HAP-1 (cell line): ENCODE results near the gene CAMKMT.

ENCODE experiments used
- DNase-seq, 2 experiments: peaks; one replicate each; pipeline ENCODE4 v3.0.0-alpha.2; 2016 to 2020; ENCODE audit warnings: low spot score in 2 of 2
- H3K27me3 ChIP-seq: fragments of 250-450 bp; sonication (Bioruptor Pico); 2 replicates; pipeline ENCODE4 v1.5.1; 2020; ENCODE audit warnings: low read depth, mild to moderate bottlenecking, moderate library complexity
- H3K36me3 ChIP-seq: fragments of 250-450 bp; sonication (Bioruptor Pico); replicated peaks from 2 replicates; pipeline ENCODE4 v1.5.1; 2020; ENCODE audit warnings: mild to moderate bottlenecking
- H3K4me1 ChIP-seq: fragments of 250-450 bp; sonication (Bioruptor Pico); 2 replicates; pipeline ENCODE4 v1.5.1; 2020; ENCODE audit warnings: mild to moderate bottlenecking
- H3K4me3 ChIP-seq: fragments of 250-450 bp; sonication (Bioruptor Pico); 2 replicates; pipeline ENCODE4 v1.5.1; 2020; ENCODE audit warnings: mild to moderate bottlenecking, moderate library complexity
- H3K9me3 ChIP-seq: fragments of 250-450 bp; sonication (Bioruptor Pico); 2 replicates; pipeline ENCODE4 v1.5.1; 2020; ENCODE audit warnings: mild to moderate bottlenecking, moderate library complexity
- in situ Hi-C: fragments of 300-500 bp; cut with MboI; formaldehyde crosslinking; loops from 3 replicates; pipeline ENCODE4 v1.14.3; 2020; ENCODE audit warnings: low sequenced_read_pairs, inconsistent platforms, mixed read lengths

Gene CAMKMT

DNA sequence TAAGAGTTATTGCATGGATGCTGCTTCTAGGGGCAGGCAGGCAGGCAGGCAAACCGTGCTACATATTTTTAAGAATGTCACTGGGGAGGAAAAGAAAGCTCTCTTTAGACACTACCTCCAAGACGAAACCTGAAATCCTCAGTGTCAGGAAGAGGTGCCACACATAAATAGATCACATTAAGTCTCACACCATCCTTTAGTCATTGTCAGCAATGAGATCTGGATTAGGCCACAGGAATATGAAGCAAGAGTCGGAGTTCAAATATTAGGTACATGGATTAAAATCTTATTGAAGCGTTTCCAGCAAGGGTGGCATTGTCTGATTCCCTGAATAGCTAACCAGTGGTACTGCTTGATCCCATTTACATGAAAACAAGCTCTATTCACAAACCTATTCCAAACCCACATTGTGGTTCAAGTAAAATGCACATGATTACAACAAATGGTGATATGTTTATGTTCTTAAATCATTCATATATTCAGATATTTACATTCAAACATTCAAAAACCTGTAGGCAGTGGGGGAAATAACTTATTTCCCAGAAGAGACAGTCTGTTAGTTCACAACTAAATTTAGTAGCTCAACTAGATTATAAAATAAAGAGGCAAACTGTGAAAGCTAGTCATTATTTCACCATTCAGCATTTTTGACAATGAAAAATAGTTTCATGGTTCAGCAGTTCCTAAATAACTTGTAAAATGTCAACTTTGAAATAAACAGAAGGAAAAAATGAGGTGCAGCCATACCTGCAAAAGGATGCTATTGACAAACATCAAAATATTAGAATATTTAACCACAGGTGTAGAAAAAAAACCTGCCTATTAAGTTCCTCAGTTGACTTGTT, 384.4 kb downstream of the CAMKMT start:
- Histone ChIP-seq H3K9me3 (no peaks in the 10 kb centered on the region), H3K4me3 (no peak overlapping the region), H3K27me3 (no peaks in the 10 kb centered on the region), H3K4me1 (peaks cover 30% of the 10 kb centered on the region), H3K36me3 (no peaks in the 10 kb centered on the region)
- in situ Hi-C loops: no loop called here
- peak; percentile 46 to 88 for DNase-seq

DNA sequence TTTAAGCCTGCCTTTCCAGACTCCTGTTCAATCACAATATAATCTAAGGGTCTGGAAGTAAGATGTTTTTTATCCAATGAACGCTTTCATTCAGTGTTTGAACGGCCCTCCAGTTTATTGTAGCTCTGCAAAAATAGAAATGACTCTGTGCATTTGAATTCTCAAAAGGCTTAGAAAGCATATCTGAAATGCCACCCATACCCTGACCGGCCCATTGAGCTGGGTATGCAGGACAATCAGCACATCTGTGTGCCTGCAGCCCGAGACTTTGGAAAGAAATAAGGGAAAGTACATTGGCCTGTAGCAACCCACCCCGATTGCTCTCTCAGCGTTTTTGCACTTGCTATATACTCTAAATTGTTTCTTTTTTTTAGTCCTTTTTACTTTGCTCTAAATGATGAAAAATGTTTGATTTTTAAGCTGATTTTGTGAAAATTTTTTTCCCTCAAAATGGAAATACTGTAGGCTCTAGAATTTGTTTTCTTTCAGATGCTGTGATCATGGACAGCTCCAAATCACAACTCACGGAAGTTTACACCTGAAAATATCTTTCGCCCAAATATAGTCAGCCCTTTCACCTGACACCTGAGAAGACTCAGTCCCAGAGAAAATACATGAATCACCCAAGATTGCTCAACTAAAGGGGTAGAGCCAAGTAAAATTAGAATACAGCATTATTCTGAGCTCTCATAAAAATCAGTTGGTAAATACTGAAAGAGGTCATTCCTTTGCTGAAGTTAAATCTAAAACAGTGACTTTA, 385.3 kb downstream of the CAMKMT start:
- peaks cover 30% of the 10 kb centered on the region for H3K4me1 ChIP-seq
- in situ Hi-C loops: no loop called here
- DNase-seq: peak in 1 of 2 experiments; percentile 46
- no peak overlapping the region for H3K4me3 ChIP-seq
- H3K27me3 ChIP-seq: no peaks in the 10 kb centered on the region
- H3K9me3 ChIP-seq: no peaks in the 10 kb centered on the region
- no peaks in the 10 kb centered on the region for H3K36me3 ChIP-seq

DNA sequence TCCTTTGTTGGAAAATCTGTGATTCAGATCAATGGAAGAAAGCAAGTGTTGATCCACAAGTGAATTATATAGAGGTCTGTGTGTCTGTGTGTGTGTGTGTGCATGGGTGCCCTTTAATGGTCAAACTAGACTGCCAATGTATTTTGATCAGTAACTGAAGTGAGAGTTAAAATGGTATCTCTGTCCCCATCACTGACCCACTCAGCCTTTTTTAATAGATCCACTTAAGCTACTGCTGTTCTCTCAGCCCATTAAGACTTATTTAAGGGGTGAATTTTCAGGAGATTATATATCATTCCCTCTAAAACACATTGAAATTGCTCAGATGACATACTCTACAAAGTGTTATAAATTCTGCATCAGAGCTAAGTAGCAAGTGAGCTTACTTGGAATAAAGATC, 386.0 kb downstream of the CAMKMT start:
- Histone ChIP-seq H3K4me3 (no peak overlapping the region), H3K27me3 (no peaks in the 10 kb centered on the region), H3K9me3 (no peaks in the 10 kb centered on the region), H3K4me1 (peaks cover 30% of the 10 kb centered on the region), H3K36me3 (no peaks in the 10 kb centered on the region)
- no peak for DNase-seq
- in situ Hi-C loops: no loop called here

DNA sequence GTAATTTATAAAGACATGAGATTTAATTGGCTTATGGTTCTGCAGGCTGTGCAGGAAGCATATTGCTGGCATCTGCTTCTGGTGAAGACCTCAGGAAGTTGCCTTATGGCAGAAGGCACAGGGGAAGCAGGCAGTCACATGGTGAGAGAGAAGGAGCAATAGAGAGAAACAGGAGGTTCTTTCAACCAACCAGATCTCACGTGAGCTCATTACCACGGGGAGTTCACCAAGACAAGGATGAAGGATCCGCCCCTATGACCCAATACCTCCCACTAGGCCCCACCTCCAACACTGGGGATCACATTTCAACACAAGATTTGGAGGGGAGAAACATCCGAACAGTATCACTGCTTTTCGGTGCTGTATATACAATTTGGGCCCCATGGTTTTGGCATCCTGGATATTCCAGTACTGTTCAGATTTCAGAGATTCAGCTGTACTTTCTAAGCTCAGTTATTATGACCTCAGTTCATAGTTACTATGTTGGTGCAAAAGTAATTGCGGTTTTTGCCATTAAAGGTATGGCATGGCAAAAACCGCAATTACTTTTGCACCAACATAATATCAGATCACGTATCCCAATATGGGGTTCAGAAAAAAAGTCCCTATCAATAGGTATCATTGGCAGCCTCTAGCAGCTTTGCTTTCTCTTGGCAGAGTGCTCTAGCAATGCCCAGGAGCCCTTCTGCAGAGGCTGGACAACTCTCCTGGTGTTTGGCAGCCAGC, 390.2 kb downstream of the CAMKMT start:
- Histone ChIP-seq H3K4me1 (peaks cover 24% of the 10 kb centered on the region), H3K27me3 (no peaks in the 10 kb centered on the region), H3K4me3 (no peak overlapping the region), H3K36me3 (no peaks in the 10 kb centered on the region), H3K9me3 (no peaks in the 10 kb centered on the region)
- in situ Hi-C loops: no loop called here
- DNase-seq: peak in 1 of 2 experiments; percentile 43

DNA sequence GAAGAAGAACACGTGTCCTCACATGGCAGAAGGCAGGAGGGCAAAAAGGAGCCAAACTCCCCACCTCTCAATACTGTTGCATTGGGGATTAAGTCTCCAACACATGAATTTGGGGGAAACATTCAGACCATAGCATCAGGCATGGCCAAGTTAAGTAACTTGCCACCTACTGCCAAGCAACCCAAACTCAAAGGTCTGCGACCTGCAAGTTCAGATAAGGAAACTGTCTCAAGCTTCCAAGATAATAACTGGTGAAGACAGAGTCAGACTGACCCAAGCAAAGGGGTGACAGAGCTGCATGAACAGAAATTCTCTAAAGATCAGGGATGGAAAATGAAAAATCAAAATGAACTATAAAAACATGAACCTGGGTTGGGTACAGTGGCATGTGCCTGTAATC, 391.0 kb downstream of the CAMKMT start:
- in situ Hi-C loops: no loop called here
- H3K4me3 ChIP-seq: no peak overlapping the region
- no peaks in the 10 kb centered on the region for H3K9me3 ChIP-seq
- no peaks in the 10 kb centered on the region for H3K36me3 ChIP-seq
- H3K4me1 ChIP-seq: peaks cover 18% of the 10 kb centered on the region
- no peak for DNase-seq
- no peaks in the 10 kb centered on the region for H3K27me3 ChIP-seq

DNA sequence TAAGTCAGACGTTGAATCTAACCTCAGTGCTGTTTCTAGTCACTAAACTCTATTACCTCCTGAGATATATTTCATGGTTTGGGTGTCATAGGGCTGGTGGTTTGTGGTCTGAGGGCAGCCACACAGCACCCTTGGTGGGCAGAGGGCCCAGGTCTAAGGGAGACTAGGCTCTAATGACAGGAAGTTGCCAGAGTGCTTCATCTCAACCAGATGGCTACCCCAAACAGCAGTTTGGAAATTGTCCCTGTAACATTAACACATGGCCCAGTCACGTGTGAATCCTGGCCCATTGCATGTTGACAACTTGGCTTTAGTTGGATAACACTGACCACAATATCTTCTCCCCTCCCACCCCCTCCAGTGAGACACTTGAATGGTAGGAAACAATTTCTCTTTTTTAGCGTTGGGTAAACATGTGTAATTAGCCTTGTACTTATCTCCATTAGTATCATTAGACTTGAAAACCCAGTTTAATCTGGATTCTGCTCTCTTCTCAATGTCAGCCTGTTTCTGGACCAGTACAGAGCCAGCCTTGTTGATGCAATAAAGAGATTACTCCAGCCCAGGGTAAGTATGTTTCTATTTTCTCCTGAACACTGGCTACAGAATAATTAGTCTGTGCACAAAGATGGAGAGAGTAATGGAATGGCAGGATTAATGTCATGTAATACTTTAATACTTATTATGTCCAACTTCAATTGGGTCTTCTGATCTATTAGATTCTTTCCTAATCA, 392.0 kb downstream of the CAMKMT start:
- no peak for DNase-seq
- Histone ChIP-seq H3K27me3 (no peaks in the 10 kb centered on the region), H3K4me3 (no peak overlapping the region), H3K9me3 (no peaks in the 10 kb centered on the region), H3K36me3 (no peaks in the 10 kb centered on the region), H3K4me1 (peaks cover 19% of the 10 kb centered on the region)
- in situ Hi-C loops: no loop called here

DNA sequence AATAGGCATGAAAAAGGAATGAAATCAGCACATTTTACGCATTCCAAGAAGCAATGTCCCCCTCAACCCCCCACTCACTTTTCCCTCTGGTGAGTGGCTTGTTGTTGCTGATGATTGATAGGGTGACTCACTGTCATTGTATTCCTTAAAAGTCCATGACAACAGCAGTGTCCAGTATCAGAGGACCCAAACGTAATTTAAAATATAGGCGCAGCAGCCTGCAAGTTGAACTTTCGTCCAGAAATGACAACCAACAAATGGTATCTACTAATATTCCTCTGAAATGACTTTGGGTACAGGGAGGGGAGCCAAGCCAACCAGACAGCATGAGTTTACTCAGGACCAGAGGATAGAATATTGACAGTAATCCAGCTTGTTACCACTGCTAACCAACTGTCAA, 396.8 kb downstream of the CAMKMT start:
- Histone ChIP-seq H3K4me1 (peaks cover 19% of the 10 kb centered on the region), H3K36me3 (no peaks in the 10 kb centered on the region), H3K27me3 (peaks cover 19% of the 10 kb centered on the region), H3K9me3 (no peaks in the 10 kb centered on the region), H3K4me3 (no peak overlapping the region)
- no peak for DNase-seq
- in situ Hi-C loops: no loop called here

DNA sequence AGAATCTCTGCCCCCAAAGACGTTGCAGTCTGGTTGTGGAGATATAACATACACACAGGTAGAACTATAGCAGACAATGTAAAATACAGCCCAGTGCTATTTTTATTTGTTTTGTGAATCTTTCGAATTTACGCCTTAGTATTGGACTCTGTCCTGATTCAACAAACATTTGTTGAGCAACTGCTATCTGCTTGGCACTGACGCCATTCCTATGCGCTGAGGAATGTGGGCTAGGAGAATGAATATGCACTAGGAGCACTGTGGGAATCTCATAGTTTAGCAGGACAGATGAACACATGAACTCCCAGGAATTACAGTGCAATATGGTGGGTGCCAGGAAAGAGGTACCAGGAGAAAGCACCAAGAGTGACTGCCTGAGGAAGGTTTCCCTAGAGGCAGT, 398.1 kb downstream of the CAMKMT start:
- in situ Hi-C loops: no loop called here
- Histone ChIP-seq H3K36me3 (no peaks in the 10 kb centered on the region), H3K4me1 (peaks cover 16% of the 10 kb centered on the region), H3K4me3 (no peak overlapping the region), H3K27me3 (peaks cover 29% of the 10 kb centered on the region), H3K9me3 (no peaks in the 10 kb centered on the region)
- DNase-seq: no peak

DNA sequence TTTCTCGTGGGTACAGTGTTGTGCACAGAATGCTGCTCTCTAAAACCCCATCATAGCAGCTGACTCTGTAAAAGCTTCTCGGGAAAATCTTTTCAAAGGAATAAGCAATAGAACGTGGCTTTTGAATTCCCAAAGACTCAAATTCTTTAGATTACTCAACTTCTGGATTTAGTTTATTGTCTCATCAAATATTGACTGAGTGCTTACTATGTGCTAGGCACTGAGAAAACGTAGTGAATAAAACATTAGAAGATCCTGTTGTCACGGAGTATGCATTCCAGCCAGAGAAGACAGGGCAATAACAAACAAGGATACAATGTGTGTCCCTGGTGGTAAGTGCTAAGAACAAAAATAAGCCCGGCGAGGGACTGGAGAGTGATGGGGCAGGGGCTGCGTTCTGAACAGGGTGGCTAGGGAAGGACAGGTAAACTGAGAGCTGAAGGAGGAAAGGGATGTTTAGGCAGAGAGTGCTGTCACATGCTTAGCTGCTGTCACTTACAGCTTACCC, 401.6 kb downstream of the CAMKMT start:
- Histone ChIP-seq H3K27me3 (peaks cover 42% of the 10 kb centered on the region), H3K36me3 (no peaks in the 10 kb centered on the region), H3K4me3 (no peak overlapping the region), H3K9me3 (no peaks in the 10 kb centered on the region), H3K4me1 (peaks cover 18% of the 10 kb centered on the region)
- no peak for DNase-seq
- in situ Hi-C loops: no loop called here

DNA sequence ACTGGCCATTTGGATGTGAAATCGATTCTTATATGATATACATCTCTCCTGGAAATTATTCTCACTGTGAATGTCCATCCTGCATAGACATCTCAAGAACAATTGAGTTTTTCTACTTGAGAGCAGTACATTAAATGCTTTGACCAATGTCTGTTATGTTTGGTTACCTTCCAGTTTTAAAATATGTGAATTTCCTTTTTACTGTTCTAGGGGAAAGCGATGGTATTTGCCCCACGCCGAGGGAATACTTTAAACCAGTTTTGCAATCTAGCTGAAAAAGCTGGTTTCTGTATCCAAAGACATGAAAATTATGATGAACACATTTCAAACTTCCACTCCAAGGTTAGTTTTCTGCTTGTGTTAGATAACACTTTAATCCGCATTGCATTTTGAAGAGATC, 404.5 kb downstream of the CAMKMT start:
- H3K9me3 ChIP-seq: no peaks in the 10 kb centered on the region
- H3K36me3 ChIP-seq: no peaks in the 10 kb centered on the region
- no peak for DNase-seq
- in situ Hi-C loops: no loop called here
- peaks cover 42% of the 10 kb centered on the region for H3K27me3 ChIP-seq
- H3K4me3 ChIP-seq: no peak overlapping the region
- peaks cover 18% of the 10 kb centered on the region for H3K4me1 ChIP-seq

DNA sequence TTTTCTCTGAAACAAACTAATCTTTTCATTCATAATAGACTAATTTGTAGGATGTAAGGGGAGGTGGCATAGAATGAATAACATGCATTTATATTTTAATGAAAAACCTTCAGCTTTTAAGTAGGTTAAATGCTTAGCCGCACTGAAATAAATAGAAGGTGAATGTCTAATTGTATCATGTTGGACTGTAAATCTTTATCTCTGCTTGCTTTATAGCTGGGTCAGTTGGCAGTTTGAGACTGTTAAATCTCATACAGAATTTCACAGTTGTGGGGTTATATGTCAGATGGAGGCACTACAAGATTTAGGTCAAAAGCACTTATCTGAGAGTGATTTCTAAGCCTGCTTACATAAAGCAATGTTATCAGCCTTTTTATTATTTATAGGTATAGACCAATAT, 405.0 kb downstream of the CAMKMT start:
- DNase-seq: peak in 1 of 2 experiments; percentile 84
- H3K4me1 ChIP-seq: peaks cover 19% of the 10 kb centered on the region
- H3K36me3 ChIP-seq: no peaks in the 10 kb centered on the region
- no peaks in the 10 kb centered on the region for H3K9me3 ChIP-seq
- H3K4me3 ChIP-seq: no peak overlapping the region
- in situ Hi-C loops: no loop called here
- peaks cover 38% of the 10 kb centered on the region for H3K27me3 ChIP-seq

DNA sequence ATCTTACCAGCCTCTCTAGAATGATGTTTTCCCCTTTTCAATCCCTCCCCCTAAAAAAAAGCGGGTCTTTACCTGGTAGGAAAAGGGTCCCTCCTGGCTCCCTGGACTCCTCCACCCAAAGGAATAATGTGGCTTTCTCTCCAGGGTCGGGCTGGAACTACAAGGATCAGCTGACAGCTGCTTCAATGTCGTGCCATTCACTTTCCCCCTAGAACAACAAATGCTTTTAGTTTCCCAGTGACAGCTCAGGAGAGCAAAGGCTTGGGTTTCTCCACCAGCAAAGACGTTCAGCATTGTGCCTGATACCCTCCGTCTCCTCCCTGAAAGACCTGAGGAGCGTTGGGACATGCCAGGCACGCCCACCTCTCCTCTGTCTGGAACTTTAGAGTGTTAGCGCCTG, 405.9 kb downstream of the CAMKMT start:
- in situ Hi-C loops: no loop called here
- peaks cover 28% of the 10 kb centered on the region for H3K4me1 ChIP-seq
- no peak overlapping the region for H3K4me3 ChIP-seq
- H3K9me3 ChIP-seq: no peaks in the 10 kb centered on the region
- H3K27me3 ChIP-seq: peaks cover 29% of the 10 kb centered on the region
- no peaks in the 10 kb centered on the region for H3K36me3 ChIP-seq
- no peak for DNase-seq
